ENCODE measurements around the gene PDE4A. TPM values are rescaled to one million over a fixed set of nuclear protein-coding genes. Genes with fewer than 3 reads are reported as not detected.
"Not testable (repeated sequence)": the region's sequence is repeated elsewhere in the genome, so short reads cannot be mapped to it uniquely, and the experiment has no call there.

PDE4A gene
- total and polyA plus RNA-seq, 11 donors, result 5.2 to 33.3 (median 13.7) TPM

DNA sequence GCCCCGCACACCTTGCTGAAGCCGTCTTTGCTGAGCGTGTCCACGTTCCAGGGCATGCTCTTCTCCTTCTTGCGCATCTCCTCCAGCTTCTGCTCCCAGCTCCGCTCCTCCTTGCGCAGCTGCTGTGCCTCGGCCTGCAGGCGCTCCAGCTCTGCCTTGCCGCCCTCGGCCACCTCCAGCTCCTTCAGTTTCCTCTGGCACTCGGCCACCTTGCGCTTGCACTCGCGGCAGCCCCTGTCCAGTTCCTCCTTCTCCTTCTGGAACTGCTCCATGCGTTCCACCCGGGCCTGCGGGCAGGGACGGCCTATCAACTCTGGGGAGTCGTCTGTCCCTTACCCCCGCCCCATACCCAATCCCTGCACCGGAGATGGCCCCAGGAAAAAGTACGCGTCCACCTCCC is 24.4 kb upstream of the PDE4A start:
- no peak for ATAC-seq
- peaks cover 3 to 45% (median 30%) of the 10 kb centered on the region in 12 donors for H3K4me1 ChIP-seq
- peaks cover 5 to 69% (median 53%) of the 10 kb centered on the region in 9 donors for H3K36me3 ChIP-seq
- no peak overlapping the region for H3K4me3 ChIP-seq
- no peaks in the 10 kb centered on the region for H3K9me3 ChIP-seq
- no peaks in the 10 kb centered on the region for H3K27me3 ChIP-seq
- no peak overlapping the region for H3K27ac ChIP-seq
- TF ChIP-seq, protein P1, sequence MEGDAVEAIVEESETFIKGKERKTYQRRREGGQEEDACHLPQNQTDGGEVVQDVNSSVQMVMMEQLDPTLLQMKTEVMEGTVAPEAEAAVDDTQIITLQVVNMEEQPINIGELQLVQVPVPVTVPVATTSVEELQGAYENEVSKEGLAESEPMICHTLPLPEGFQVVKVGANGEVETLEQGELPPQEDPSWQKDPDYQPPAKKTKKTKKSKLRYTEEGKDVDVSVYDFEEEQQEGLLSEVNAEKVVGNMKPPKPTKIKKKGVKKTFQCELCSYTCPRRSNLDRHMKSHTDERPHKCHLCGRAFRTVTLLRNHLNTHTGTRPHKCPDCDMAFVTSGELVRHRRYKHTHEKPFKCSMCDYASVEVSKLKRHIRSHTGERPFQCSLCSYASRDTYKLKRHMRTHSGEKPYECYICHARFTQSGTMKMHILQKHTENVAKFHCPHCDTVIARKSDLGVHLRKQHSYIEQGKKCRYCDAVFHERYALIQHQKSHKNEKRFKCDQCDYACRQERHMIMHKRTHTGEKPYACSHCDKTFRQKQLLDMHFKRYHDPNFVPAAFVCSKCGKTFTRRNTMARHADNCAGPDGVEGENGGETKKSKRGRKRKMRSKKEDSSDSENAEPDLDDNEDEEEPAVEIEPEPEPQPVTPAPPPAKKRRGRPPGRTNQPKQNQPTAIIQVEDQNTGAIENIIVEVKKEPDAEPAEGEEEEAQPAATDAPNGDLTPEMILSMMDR (IDR thresholded peaks at IDR 0.05), result no peak
- no peak for TF ChIP-seq POLR2A (IDR thresholded peaks at IDR 0.05)
- intact Hi-C loops (cut with DNase I), result no loop called here
- 65 to 80% (median 73%) methylated on average over 24 of the region's 24 CpGs for whole genome bisulfite sequencing, 4 donors
- DNase-seq, result no peak

DNA sequence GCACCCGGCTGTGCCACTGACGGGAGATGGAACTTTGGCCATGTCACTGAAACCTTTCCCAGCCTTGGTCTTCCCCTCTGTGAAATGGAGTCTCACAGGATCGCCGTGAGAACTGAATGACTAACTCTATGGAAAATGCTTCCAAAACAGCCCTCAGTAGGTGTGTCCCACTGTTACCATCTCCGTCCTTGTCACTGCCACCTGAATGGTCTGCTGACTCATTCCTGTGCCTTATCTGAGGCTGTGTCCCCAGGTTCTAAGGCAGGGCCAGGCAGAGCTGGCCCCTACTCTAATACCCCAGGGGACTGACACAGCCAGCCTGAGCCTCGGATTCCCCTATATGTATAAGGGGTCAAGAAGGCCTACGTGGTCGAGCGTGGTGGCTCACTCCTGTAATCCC is 21.5 kb upstream of the PDE4A start:
- intact Hi-C loops (cut with DNase I), result no loop called here
- Histone ChIP-seq H3K4me3 (no peak overlapping the region), H3K4me1 (peaks cover 5 to 67% (median 47%) of the 10 kb centered on the region in 12 donors), H3K27ac (peak overlapping the region in 9 of 12 donors; percentile 26 to 95 (median 65)), H3K9me3 (no peaks in the 10 kb centered on the region), H3K27me3 (no peaks in the 10 kb centered on the region), H3K36me3 (peaks cover 5 to 44% (median 24%) of the 10 kb centered on the region in 9 donors)
- WGBS, 4 donors, result 74 to 81% (median 77%) methylated on average over 9 of the region's 9 CpGs
- TF ChIP-seq, protein P1 (IDR thresholded peaks at IDR 0.05), result no peak
- TF ChIP-seq POLR2A (IDR thresholded peaks at IDR 0.05), result no peak
- DNase-seq (no peak), ATAC-seq (no peak)

DNA sequence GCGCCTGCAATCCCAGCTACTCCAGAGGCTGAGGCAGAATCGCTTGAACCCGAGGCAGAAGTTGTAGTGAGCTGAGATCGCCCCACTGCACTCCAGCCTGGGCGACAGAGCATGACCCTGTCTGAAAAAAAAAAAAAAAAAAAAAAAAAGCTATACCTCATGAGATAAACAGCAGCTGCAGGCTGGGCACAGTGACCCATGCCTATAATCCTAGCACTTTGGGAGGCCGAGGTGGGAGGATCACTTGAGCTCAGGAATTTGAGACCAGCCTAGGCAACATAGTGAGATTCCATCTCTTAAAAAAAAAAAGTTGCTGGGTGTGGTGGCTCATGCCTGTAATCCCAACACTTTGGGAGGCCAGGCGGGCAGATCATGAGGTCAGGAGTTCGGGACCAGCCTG is 21.0 kb upstream of the PDE4A start:
- 90 to 94% (median 92%) methylated on average over 8 of the region's 8 CpGs for WGBS, 4 donors
- not testable (repeated sequence) for H3K4me3 ChIP-seq

DNA sequence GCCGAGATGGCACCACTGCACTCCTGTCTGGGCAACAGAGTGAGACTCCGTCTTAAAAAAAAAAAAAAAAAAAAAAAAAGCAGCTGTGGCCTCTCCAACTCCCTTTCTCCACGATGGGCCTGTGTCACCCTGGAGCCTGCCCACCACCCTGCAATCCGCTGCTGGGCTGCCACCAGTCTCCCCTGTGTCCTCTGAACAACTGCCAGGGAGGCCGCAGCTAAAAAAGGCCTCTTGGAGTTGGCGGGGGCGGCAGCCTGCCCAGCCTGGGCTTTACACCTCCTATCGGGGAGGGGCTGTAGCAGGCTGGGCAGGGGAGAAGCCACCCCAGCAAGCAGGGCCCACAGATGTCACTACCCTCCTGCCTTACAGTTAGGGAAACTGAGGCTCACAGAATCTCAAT is 20.5 kb upstream of the PDE4A start:
- DNase-seq (peak; percentile 65 to 84 (median 78)), ATAC-seq (peak; percentile 8 to 33 (median 8))
- peak overlapping the region in 11 of 12 donors; percentile 25 to 95 (median 72) for H3K27ac ChIP-seq
- TF ChIP-seq POLR2A (IDR thresholded peaks at IDR 0.05), result no peak
- H3K36me3 ChIP-seq, result peaks cover 4 to 33% (median 13%) of the 10 kb centered on the region in 9 donors
- intact Hi-C loops (cut with DNase I), result loop anchor here in 6 of 10 donors (5.0 to 10.0 kb wide), 4 partner anchors 75 to 175 kb away; partner anchors contain the start of genes CDKN2D (in 5 of the 6) and KRI1 (in 5 of the 6)
- H3K27me3 ChIP-seq, result peaks cover 0 to 8% (median 4%) of the 10 kb centered on the region in 9 donors
- no peak overlapping the region for H3K4me3 ChIP-seq
- no peaks in the 10 kb centered on the region for H3K9me3 ChIP-seq
- WGBS, 4 donors, result 48 to 71% (median 56%) methylated on average over 6 to 8 of the region's 8 CpGs
- H3K4me1 ChIP-seq, result peaks cover 12 to 77% (median 55%) of the 10 kb centered on the region in 12 donors

More for the DNA sequence above, 21.0 kb upstream of the PDE4A start:
- DNase-seq; H3K9me3 ChIP-seq; H3K27me3 ChIP-seq; ATAC-seq; intact Hi-C loops (cut with DNase I): not testable (repeated sequence)
- peaks cover 7 to 72% (median 49%) of the 10 kb centered on the region in 12 donors for H3K4me1 ChIP-seq
- H3K36me3 ChIP-seq, result peaks cover 5 to 38% (median 19%) of the 10 kb centered on the region in 9 donors
- peak overlapping the region in 9 of 12 donors; percentile 41 to 95 (median 72) for H3K27ac ChIP-seq

DNA sequence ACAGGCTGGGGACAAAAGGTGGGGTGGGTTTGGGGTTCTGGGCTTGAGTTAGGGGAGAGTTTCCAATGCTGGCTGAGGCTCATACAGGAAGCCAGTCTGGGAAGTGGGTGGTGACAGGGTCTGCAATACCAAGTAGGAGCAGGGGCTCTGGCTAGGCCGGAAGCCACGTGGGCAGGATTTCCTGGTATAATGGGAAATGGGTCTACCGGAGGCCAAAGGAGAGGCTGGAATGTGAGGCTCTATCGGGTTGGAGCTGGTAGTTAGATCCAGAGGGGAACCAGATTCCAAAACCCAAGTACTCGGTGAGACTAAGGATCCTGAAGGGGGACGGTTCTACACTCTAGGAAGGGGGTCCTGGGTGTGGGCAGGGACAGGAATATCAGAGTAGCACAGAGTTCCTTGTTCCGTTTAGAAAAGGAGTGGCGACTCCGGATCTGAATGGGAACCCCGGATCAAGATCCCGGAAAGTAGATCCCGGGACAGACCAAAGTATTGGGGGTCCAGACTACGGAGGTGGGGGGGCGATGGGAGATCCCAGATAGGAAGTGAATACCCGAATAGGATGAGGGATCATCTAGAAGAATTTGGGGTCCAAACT is 17.8 kb upstream of the PDE4A start:
- DNase-seq, result peak; percentile 69 to 78 (median 77)
- peaks cover 4 to 25% (median 11%) of the 10 kb centered on the region in 9 donors for H3K27me3 ChIP-seq
- peak overlapping the region; percentile 58 to 98 (median 92) for H3K4me3 ChIP-seq
- 1 to 2% (median 2%) methylated on average over 15 of the region's 15 CpGs for WGBS, 4 donors
- intact Hi-C loops (cut with DNase I), result loop anchor here in 6 of 10 donors (2.0 to 10.0 kb wide), 5 partner anchors 22 to 172 kb away; partner anchors contain the start of genes CDKN2D (in 5 of the 6) and KRI1 (in 5 of the 6)
- peak in 1 of 2 donors; percentile 32 for TF ChIP-seq POLR2A (IDR thresholded peaks at IDR 0.05)
- TF ChIP-seq, protein P1 (IDR thresholded peaks at IDR 0.05), result no peak
- H3K4me1 ChIP-seq, result peaks cover 12 to 79% (median 59%) of the 10 kb centered on the region in 12 donors
- H3K9me3 ChIP-seq, result no peaks in the 10 kb centered on the region
- ATAC-seq, result peak in 1 of 4 donors; percentile 44
- H3K36me3 ChIP-seq, result peaks cover 0 to 21% (median 0%) of the 10 kb centered on the region in 9 donors
- H3K27ac ChIP-seq, result peak overlapping the region; percentile 68 to 95 (median 86)

Measured in heart left ventricle (tissue), 16 donors.